Measurements from ENCODE around the gene ACTL6B. TPM values are rescaled to one million over a fixed set of nuclear protein-coding genes. Genes with fewer than 3 reads are reported as not detected.

ACTL6B gene
- total RNA-seq, 1 experiment from 2014 or later: not detected

- H3K9me3 ChIP-seq (ENCODE audit: insufficient read depth, low read depth): no peaks in the 10 kb centered on the region
- BruUV-seq (replicated peaks): no TSS peak
- no peak for TF ChIP-seq EZH2 (IDR thresholded peaks at IDR 0.05; ENCODE audit: low read depth)
- TF ChIP-seq, protein P1, sequence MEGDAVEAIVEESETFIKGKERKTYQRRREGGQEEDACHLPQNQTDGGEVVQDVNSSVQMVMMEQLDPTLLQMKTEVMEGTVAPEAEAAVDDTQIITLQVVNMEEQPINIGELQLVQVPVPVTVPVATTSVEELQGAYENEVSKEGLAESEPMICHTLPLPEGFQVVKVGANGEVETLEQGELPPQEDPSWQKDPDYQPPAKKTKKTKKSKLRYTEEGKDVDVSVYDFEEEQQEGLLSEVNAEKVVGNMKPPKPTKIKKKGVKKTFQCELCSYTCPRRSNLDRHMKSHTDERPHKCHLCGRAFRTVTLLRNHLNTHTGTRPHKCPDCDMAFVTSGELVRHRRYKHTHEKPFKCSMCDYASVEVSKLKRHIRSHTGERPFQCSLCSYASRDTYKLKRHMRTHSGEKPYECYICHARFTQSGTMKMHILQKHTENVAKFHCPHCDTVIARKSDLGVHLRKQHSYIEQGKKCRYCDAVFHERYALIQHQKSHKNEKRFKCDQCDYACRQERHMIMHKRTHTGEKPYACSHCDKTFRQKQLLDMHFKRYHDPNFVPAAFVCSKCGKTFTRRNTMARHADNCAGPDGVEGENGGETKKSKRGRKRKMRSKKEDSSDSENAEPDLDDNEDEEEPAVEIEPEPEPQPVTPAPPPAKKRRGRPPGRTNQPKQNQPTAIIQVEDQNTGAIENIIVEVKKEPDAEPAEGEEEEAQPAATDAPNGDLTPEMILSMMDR (conservative IDR thresholded peaks at IDR 0.05): no peak
- H3K27ac ChIP-seq: no peak overlapping the region
- peaks cover 44% of the 10 kb centered on the region for H4K20me1 ChIP-seq (ENCODE audit: insufficient read depth)
- ChIA-PET POLR2A (ENCODE audit: unreplicated experiment) (interaction anchor here (0.6 kb wide), 2 partner anchors 61 to 108 kb away, joined by 3 to 14 read pairs; no protein-coding TSS in a partner anchor), CTCF (interaction anchor here (0.5 kb wide), 1 partner anchor 123 kb away, joined by 8 read pairs; no protein-coding TSS in a partner anchor)
- peaks cover 13% of the 10 kb centered on the region for H3K4me1 ChIP-seq (replicated peaks; ENCODE audit: insufficient read depth)
- H3K4me3 ChIP-seq: peak overlapping the region; percentile 97
- intact Hi-C loops (cut with micrococcal nuclease; ENCODE audit: unreplicated experiment): loop anchor here (5.0 kb wide), 3 partner anchors 111 to 226 kb away; partner anchors contain the start of gene EPHB4
- no peaks in the 10 kb centered on the region for H3K36me3 ChIP-seq (ENCODE audit: low read depth)
- H3K4me2 ChIP-seq: peak overlapping the region; percentile 95
- peaks cover 50% of the 10 kb centered on the region for H3K79me2 ChIP-seq (ENCODE audit: low read depth)
- no peaks in the 10 kb centered on the region for H3K27me3 ChIP-seq (ENCODE audit: insufficient read depth, low read depth)
- peaks cover 12% of the 10 kb centered on the region; the same call in 1 of the 2 replicates for H3F3A ChIP-seq (ENCODE audit: insufficient read depth, low read depth)
- H2AFZ ChIP-seq: no peak overlapping the region
- no peaks in the 10 kb centered on the region for H3K9me2 ChIP-seq (ENCODE audit: insufficient read depth)
- no peak for DNase-seq
These were observed 37.3 kb upstream of the ACTL6B start for GRCh38 chr7:100693312-100694097.

- Histone ChIP-seq H3K9me3 (ENCODE audit: insufficient read depth, low read depth) (no peaks in the 10 kb centered on the region), H4K20me1 (ENCODE audit: insufficient read depth) (peaks cover 46% of the 10 kb centered on the region), H3K79me2 (ENCODE audit: low read depth) (peaks cover 54% of the 10 kb centered on the region), H3K27me3 (ENCODE audit: insufficient read depth, low read depth) (no peaks in the 10 kb centered on the region), H3K36me3 (ENCODE audit: low read depth) (no peaks in the 10 kb centered on the region), H2AFZ (no peak overlapping the region), H3K4me2 (peak overlapping the region; percentile 95), H3K4me3 (peak overlapping the region; percentile 97), H3K4me1 (replicated peaks; ENCODE audit: insufficient read depth) (peaks cover 13% of the 10 kb centered on the region), H3F3A (ENCODE audit: insufficient read depth, low read depth) (peaks cover 12% of the 10 kb centered on the region; the same call in 1 of the 2 replicates), H3K9me2 (ENCODE audit: insufficient read depth) (no peaks in the 10 kb centered on the region), H3K27ac (no peak overlapping the region)
- intact Hi-C loops (cut with micrococcal nuclease; ENCODE audit: unreplicated experiment): loop anchor here (5.0 kb wide), 3 partner anchors 110 to 225 kb away; partner anchors contain the start of gene EPHB4
- TF ChIP-seq, protein P1 (conservative IDR thresholded peaks at IDR 0.05): no peak
- TF ChIP-seq EZH2 (IDR thresholded peaks at IDR 0.05; ENCODE audit: low read depth): no peak
- DNase-seq: no peak
- POLR2A ChIA-PET (ENCODE audit: unreplicated experiment): interaction anchor here (0.5 to 0.6 kb wide), 2 partner anchors 11 to 80 kb away, joined by 3 read pairs; partner anchors contain the start of gene MOSPD3
- TSS peak; percentile 53 for BruUV-seq (replicated peaks)
- CTCF ChIA-PET: interaction anchor here (0.5 to 1.0 kb wide), 3 partner anchors 58 to 246 kb away, joined by 6 to 17 read pairs (median 9); no protein-coding TSS in a partner anchor
These were observed 36.3 kb upstream of the ACTL6B start for GRCh38 chr7:100692578-100692961.

DNA sequence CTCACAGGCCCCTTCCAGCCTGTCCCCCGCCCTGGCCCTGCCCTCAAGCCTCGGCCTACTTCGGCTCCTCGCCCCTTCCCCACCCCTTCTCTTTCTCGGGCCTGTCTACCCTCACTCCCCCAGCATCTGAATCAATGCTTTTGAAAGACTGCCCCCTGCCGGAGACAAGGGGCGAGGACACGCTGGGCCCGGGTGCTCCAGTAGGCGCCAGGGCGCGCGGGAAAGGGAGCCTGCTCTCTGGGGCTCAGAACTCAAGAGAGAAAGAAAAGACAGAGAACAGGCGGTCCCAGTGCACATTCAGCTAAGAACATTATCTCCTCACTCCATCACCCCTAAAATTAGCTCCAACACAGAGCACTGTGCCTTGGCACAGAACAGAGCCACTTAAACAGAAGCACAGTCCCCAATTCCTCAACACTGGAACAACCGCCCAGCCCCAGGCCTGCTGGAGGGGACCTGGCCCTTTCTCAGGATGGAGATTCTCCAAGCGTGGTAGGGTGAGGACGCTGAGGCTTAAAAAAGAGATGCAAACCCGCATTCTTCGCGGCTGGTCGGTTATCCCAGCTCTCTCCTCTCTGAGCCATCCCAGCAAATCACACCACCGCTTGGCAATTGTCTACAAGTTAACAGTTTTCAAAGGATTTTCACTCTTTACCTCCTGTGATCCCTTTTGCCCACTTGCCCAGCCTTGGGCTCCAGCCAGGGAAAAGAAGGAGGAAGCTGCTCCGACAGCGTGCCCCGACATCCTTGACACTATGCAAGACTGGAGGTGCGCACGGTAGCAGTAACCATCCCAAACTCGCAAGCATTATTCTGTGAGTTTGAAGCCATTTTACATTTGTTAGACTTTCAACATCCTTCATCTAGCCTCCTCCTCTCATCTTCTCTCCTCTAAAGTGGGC is 35.7 kb upstream of the ACTL6B start:
- peak in 1 of 2 experiments; percentile 72 for DNase-seq
- intact Hi-C loops (cut with micrococcal nuclease; ENCODE audit: unreplicated experiment): loop anchor here (1.0 to 5.0 kb wide), 4 partner anchors 110 to 225 kb away; partner anchors contain the start of gene EPHB4
- no peak overlapping the region for H2AFZ ChIP-seq
- peaks cover 12% of the 10 kb centered on the region; the same call in 1 of the 2 replicates for H3F3A ChIP-seq (ENCODE audit: insufficient read depth, low read depth)
- POLR2A ChIA-PET (ENCODE audit: unreplicated experiment): interaction anchor here (0.7 kb wide), 1 partner anchor 108 kb away, joined by 3 read pairs; no protein-coding TSS in a partner anchor
- H3K4me1 ChIP-seq (replicated peaks; ENCODE audit: insufficient read depth): peaks cover 13% of the 10 kb centered on the region
- no TSS peak for BruUV-seq (replicated peaks)
- no peaks in the 10 kb centered on the region for H3K9me2 ChIP-seq (ENCODE audit: insufficient read depth)
- no peaks in the 10 kb centered on the region for H3K9me3 ChIP-seq (ENCODE audit: insufficient read depth, low read depth)
- H3K27me3 ChIP-seq (ENCODE audit: insufficient read depth, low read depth): no peaks in the 10 kb centered on the region
- H3K4me2 ChIP-seq: peak overlapping the region; percentile 95
- TF ChIP-seq, protein P1 (conservative IDR thresholded peaks at IDR 0.05): peak; percentile 95
- no peak for TF ChIP-seq EZH2 (IDR thresholded peaks at IDR 0.05; ENCODE audit: low read depth)
- CTCF ChIA-PET: interaction anchor here (0.5 to 1.0 kb wide), 9 partner anchors 39 to 389 kb away, joined by 3 to 17 read pairs (median 4); partner anchors contain the start of gene MOSPD3
- peaks cover 46% of the 10 kb centered on the region for H4K20me1 ChIP-seq (ENCODE audit: insufficient read depth)
- H3K4me3 ChIP-seq: peak overlapping the region; percentile 97; the same call in 1 of the 2 replicates
- H3K36me3 ChIP-seq (ENCODE audit: low read depth): no peaks in the 10 kb centered on the region
- peaks cover 54% of the 10 kb centered on the region for H3K79me2 ChIP-seq (ENCODE audit: low read depth)
- no peak overlapping the region for H3K27ac ChIP-seq

Measured in PC-9 (cell line).